Measurements from ENCODE around the gene COG2. TPM values are rescaled to one million over a fixed set of nuclear protein-coding genes. Genes with fewer than 3 reads are reported as not detected.

The COG2 gene
- total and polyA plus RNA-seq, 2 of the 13 experiments (the other 11 are each of a cell fraction or from before 2014, with no cell fraction given): 16.8 to 36.3 TPM

DNA sequence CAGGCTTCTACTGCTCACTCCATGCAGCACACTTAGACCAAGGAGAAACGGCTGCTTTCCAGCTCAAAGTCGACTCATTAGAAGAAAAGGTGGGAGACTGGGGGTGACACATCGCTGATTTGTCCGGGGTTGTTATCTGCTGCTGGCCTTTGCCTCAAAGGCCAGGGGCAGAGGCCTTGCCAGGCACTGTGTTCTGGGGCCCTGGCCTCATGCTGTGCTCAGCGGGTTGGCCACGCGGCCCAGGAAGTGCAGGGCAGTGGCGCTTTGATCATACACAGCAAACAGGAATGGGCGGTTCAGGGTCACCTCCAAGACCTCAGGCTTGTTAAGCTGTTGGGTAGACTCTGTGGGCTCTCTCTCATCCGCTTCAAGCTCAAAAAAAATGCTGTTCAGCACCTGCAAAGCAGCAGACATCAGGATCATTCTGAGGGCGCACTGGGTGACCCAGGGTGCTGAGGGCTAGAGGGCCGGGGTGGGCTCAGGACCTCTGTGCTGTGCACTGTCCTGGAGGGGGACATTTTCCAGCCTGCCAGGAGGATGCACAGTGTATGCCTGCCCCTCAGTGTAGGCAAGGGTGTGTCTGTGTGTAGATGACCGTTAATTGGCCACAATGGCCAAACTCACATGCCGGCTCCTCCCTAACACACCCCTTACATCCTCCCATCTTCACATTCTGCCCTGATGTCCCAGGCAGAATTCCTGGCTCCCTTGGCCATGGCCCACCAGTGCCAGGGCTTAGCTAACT, 60.8 kb downstream of the COG2 start (continued):
- TF ChIP-seq, protein P1, sequence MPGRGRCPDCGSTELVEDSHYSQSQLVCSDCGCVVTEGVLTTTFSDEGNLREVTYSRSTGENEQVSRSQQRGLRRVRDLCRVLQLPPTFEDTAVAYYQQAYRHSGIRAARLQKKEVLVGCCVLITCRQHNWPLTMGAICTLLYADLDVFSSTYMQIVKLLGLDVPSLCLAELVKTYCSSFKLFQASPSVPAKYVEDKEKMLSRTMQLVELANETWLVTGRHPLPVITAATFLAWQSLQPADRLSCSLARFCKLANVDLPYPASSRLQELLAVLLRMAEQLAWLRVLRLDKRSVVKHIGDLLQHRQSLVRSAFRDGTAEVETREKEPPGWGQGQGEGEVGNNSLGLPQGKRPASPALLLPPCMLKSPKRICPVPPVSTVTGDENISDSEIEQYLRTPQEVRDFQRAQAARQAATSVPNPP (CRISPR knock-in tag; IDR thresholded peaks at IDR 0.05): peak; percentile 58; the same call in 1 of the 2 replicates
- TF ChIP-seq ZKSCAN5 (CRISPR knock-in tag; IDR thresholded peaks at IDR 0.05) (no peak), NFRKB (IDR thresholded peaks at IDR 0.05) (no peak), ARHGAP35 (CRISPR knock-in tag; IDR thresholded peaks at IDR 0.05; ENCODE audit: borderline replicate concordance) (no peak; the same call in 1 of the 2 replicates), ETV6 (CRISPR knock-in tag; conservative IDR thresholded peaks at IDR 0.05) (peak; percentile 85; the same call in 1 of the 2 replicates), CCAR2 (optimal IDR thresholded peaks at IDR 0.05; ENCODE audit: low read depth, low read length) (no peak), BRCA1 (CRISPR knock-in tag; IDR thresholded peaks at IDR 0.05) (peak; percentile 37; the same call in 1 of the 2 replicates), KMT2A (CRISPR knock-in tag; IDR thresholded peaks at IDR 0.05) (peak; percentile 80; the same call in 1 of the 2 replicates), CHCHD3 (CRISPR knock-in tag; IDR thresholded peaks at IDR 0.05) (no peak), GATAD2A (CRISPR knock-in tag; IDR thresholded peaks at IDR 0.05) (peak; percentile 95), ZNF224 (CRISPR knock-in tag; IDR thresholded peaks at IDR 0.05) (no peak)
- TF ChIP-seq, protein P2, sequence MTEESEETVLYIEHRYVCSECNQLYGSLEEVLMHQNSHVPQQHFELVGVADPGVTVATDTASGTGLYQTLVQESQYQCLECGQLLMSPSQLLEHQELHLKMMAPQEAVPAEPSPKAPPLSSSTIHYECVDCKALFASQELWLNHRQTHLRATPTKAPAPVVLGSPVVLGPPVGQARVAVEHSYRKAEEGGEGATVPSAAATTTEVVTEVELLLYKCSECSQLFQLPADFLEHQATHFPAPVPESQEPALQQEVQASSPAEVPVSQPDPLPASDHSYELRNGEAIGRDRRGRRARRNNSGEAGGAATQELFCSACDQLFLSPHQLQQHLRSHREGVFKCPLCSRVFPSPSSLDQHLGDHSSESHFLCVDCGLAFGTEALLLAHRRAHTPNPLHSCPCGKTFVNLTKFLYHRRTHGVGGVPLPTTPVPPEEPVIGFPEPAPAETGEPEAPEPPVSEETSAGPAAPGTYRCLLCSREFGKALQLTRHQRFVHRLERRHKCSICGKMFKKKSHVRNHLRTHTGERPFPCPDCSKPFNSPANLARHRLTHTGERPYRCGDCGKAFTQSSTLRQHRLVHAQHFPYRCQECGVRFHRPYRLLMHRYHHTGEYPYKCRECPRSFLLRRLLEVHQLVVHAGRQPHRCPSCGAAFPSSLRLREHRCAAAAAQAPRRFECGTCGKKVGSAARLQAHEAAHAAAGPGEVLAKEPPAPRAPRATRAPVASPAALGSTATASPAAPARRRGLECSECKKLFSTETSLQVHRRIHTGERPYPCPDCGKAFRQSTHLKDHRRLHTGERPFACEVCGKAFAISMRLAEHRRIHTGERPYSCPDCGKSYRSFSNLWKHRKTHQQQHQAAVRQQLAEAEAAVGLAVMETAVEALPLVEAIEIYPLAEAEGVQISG (CRISPR knock-in tag; IDR thresholded peaks at IDR 0.05): peak; percentile 92
- TF ChIP-seq, protein P3, sequence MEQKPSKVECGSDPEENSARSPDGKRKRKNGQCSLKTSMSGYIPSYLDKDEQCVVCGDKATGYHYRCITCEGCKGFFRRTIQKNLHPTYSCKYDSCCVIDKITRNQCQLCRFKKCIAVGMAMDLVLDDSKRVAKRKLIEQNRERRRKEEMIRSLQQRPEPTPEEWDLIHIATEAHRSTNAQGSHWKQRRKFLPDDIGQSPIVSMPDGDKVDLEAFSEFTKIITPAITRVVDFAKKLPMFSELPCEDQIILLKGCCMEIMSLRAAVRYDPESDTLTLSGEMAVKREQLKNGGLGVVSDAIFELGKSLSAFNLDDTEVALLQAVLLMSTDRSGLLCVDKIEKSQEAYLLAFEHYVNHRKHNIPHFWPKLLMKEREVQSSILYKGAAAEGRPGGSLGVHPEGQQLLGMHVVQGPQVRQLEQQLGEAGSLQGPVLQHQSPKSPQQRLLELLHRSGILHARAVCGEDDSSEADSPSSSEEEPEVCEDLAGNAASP (CRISPR knock-in tag; IDR thresholded peaks at IDR 0.05; ENCODE audit: borderline replicate concordance): peak; percentile 93
- TF ChIP-seq, protein P4, sequence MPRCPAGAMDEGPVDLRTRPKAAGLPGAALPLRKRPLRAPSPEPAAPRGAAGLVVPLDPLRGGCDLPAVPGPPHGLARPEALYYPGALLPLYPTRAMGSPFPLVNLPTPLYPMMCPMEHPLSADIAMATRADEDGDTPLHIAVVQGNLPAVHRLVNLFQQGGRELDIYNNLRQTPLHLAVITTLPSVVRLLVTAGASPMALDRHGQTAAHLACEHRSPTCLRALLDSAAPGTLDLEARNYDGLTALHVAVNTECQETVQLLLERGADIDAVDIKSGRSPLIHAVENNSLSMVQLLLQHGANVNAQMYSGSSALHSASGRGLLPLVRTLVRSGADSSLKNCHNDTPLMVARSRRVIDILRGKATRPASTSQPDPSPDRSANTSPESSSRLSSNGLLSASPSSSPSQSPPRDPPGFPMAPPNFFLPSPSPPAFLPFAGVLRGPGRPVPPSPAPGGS (CRISPR knock-in tag; IDR thresholded peaks at IDR 0.05): peak; percentile 86
- TF ChIP-seq, protein P5, sequence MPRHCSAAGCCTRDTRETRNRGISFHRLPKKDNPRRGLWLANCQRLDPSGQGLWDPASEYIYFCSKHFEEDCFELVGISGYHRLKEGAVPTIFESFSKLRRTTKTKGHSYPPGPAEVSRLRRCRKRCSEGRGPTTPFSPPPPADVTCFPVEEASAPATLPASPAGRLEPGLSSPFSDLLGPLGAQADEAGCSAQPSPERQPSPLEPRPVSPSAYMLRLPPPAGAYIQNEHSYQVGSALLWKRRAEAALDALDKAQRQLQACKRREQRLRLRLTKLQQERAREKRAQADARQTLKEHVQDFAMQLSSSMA (CRISPR knock-in tag; IDR thresholded peaks at IDR 0.05): no peak
- TF ChIP-seq, protein P6, sequence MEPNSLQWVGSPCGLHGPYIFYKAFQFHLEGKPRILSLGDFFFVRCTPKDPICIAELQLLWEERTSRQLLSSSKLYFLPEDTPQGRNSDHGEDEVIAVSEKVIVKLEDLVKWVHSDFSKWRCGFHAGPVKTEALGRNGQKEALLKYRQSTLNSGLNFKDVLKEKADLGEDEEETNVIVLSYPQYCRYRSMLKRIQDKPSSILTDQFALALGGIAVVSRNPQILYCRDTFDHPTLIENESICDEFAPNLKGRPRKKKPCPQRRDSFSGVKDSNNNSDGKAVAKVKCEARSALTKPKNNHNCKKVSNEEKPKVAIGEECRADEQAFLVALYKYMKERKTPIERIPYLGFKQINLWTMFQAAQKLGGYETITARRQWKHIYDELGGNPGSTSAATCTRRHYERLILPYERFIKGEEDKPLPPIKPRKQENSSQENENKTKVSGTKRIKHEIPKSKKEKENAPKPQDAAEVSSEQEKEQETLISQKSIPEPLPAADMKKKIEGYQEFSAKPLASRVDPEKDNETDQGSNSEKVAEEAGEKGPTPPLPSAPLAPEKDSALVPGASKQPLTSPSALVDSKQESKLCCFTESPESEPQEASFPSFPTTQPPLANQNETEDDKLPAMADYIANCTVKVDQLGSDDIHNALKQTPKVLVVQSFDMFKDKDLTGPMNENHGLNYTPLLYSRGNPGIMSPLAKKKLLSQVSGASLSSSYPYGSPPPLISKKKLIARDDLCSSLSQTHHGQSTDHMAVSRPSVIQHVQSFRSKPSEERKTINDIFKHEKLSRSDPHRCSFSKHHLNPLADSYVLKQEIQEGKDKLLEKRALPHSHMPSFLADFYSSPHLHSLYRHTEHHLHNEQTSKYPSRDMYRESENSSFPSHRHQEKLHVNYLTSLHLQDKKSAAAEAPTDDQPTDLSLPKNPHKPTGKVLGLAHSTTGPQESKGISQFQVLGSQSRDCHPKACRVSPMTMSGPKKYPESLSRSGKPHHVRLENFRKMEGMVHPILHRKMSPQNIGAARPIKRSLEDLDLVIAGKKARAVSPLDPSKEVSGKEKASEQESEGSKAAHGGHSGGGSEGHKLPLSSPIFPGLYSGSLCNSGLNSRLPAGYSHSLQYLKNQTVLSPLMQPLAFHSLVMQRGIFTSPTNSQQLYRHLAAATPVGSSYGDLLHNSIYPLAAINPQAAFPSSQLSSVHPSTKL (CRISPR knock-in tag; IDR thresholded peaks at IDR 0.05): peak; percentile 96
